Mammary epithelial cell (primary cell): ENCODE data around the gene MTRF1.

Experiments
- CTCF ChIP-seq, 2 donors: IDR thresholded peaks in 1 of 2; conservative IDR thresholded peaks in 1 of 2; 2 replicates each; pipeline ENCODE4 v1.5.1; 2011 to 2012; ENCODE audit warnings: inconsistent platforms in 2 of 2, low read length in 2 of 2, mild to moderate bottlenecking in 2 of 2, control low read depth in 1 of 2, low read depth in 1 of 2; ENCODE audit not compliant: insufficient read depth in 1 of 2; ENCODE audit errors: extremely low read depth in 1 of 2
- EZH2 ChIP-seq: IDR thresholded peaks from 2 replicates; pipeline ENCODE4 v1.6.1; 2012; ENCODE audit warnings: low read length, inconsistent platforms, borderline replicate concordance

GRCh38 chr13:41268764-41269163 lies 5.4 kb upstream of the MTRF1 start:
- TF ChIP-seq CTCF (conservative IDR thresholded peaks at IDR 0.05 in 1 of 2, IDR thresholded peaks at IDR 0.05 in 1 of 2; ENCODE audit: extremely low read depth in 1 of 2, insufficient read depth in 1 of 2, low read depth in 1 of 2, low read length in 2 of 2) (no peak), EZH2 (no peak)
